HG03159 (cell line): ENCODE data around the gene EIPR1.

Experiments
- ATAC-seq: cut with Tn5 transposase; IDR thresholded peaks from one replicate; pipeline ENCODE4 v1.9.1; 2021; ENCODE audit warnings: mild to moderate bottlenecking, moderate library complexity; ENCODE audit not compliant: unreplicated experiment

The EIPR1 gene

GRCh38 chr2:3377612-3378432, at the start of gene EIPR1:
Gene EIPR1 (minus strand): TSS chr2:3377818. CDS start chr2:3377689, 129 bp downstream.
- ATAC-seq = peak; percentile 79

- peak; percentile 53 for ATAC-seq
These were observed 49.7 kb upstream of the EIPR1 start for GRCh38 chr2:3427272-3427671.

GRCh38 chr2:3426615-3427014, 49.0 kb upstream of the EIPR1 start:
- no peak for ATAC-seq

- ATAC-seq = no peak
These were observed 46.7 kb upstream of the EIPR1 start for GRCh38 chr2:3424171-3424795.

GRCh38 chr2:3423492-3424170, 46.0 kb upstream of the EIPR1 start:
- no peak for ATAC-seq

- ATAC-seq = peak; percentile 46
These were observed 44.7 kb upstream of the EIPR1 start for GRCh38 chr2:3422161-3422779.

GRCh38 chr2:3421580-3421979, 44.0 kb upstream of the EIPR1 start:
- no peak for ATAC-seq

- no peak for ATAC-seq
These were observed 43.3 kb upstream of the EIPR1 start for GRCh38 chr2:3420769-3421397.

- no peak for ATAC-seq
These were observed 42.6 kb upstream of the EIPR1 start for GRCh38 chr2:3420076-3420768.

GRCh38 chr2:3418766-3419404, 41.3 kb upstream of the EIPR1 start:
- no peak for ATAC-seq

GRCh38 chr2:3414133-3414860, 36.7 kb upstream of the EIPR1 start:
- ATAC-seq = no peak

GRCh38 chr2:3413697-3414096, 36.1 kb upstream of the EIPR1 start:
- no peak for ATAC-seq

GRCh38 chr2:3411103-3411502, 33.5 kb upstream of the EIPR1 start:
- ATAC-seq = no peak

GRCh38 chr2:3409627-3410170, 32.1 kb upstream of the EIPR1 start:
- ATAC-seq = no peak

GRCh38 chr2:3408781-3409180, 31.2 kb upstream of the EIPR1 start:
- no peak for ATAC-seq

GRCh38 chr2:3406501-3406900, 28.9 kb upstream of the EIPR1 start:
- ATAC-seq = no peak

- no peak for ATAC-seq
These were observed 28.3 kb upstream of the EIPR1 start for GRCh38 chr2:3405876-3406275.

- ATAC-seq = no peak
These were observed 27.7 kb upstream of the EIPR1 start for GRCh38 chr2:3405307-3405706.

- no peak for ATAC-seq
These were observed 26.8 kb upstream of the EIPR1 start for GRCh38 chr2:3404349-3404894.
